Endothelial cell of umbilical vein (primary cell): ENCODE measurements around the gene AK5. TPM values are rescaled to one million over a fixed set of nuclear protein-coding genes. Genes with fewer than 3 reads are reported as not detected.
A peak's percentile ranks its signal among the peaks of the same experiment; 100 is the strongest.

Source experiments
- BruUV-seq: library from RNA; stranded (reverse); fragments of 400-500 nt; replicated peaks from 2 replicates; lab custom pipeline; 2021; lab: Mats Ljungman, UMichigan
- CTCF ChIA-PET: fragments of 300-600, 350-600 bp; sonication (Branson Sonifier 250); formaldehyde crosslinking; loops from one replicate; lab custom pipeline; 2021; ENCODE audit warnings: antibody characterized with exemption, inconsistent platforms; lab: Charles Lee
- POLR2A ChIA-PET: fragments of 300-600, 350-600 bp; sonication (Branson Sonifier 250); formaldehyde crosslinking; loops from one replicate; lab custom pipeline; 2021; ENCODE audit warnings: antibody characterized with exemption, inconsistent platforms; lab: Charles Lee
- DNase-seq: peaks from one replicate; pipeline ENCODE4 v3.0.0-alpha.2; 2011; ENCODE audit warnings: low read depth, low spot score
- FAIRE-seq: peaks from 2 replicates; lab custom pipeline; 2011; peaks lifted over from hg19 to GRCh38; lab: Jason Lieb, UNC
- H2AFZ ChIP-seq: 2 replicates; pipeline ENCODE4 v1.6.0; 2012; ENCODE audit warnings: low read depth, low read length, control low read depth, inconsistent platforms
- H3K27ac ChIP-seq: 2 replicates; pipeline ENCODE4 v1.5.1; 2011; ENCODE audit warnings: low read depth, mild to moderate bottlenecking, control low read depth, low read length, moderate library complexity; ENCODE audit not compliant: insufficient read depth
- H3K27me3 ChIP-seq, 2 experiments: 2 replicates each; pipeline versions ENCODE4 v1.6.0 to v1.6.1; 2011; ENCODE audit warnings: low read length in 2 of 2, mixed read lengths in 1 of 2; ENCODE audit not compliant: control insufficient read depth in 2 of 2, insufficient read depth in 2 of 2
- H3K36me3 ChIP-seq, 2 experiments: 2 replicates in 1 of 2; 3 replicates in 1 of 2; pipeline ENCODE4 v1.5.1; 2011; ENCODE audit warnings: low read length in 2 of 2, mild to moderate bottlenecking in 1 of 2, moderate library complexity in 1 of 2; ENCODE audit not compliant: control insufficient read depth in 2 of 2, insufficient read depth in 2 of 2; ENCODE audit errors: extremely low read depth in 1 of 2
- H3K4me1 ChIP-seq: 3 replicates; pipeline ENCODE4 v1.5.1; 2011; ENCODE audit warnings: mild to moderate bottlenecking, low read length; ENCODE audit not compliant: control insufficient read depth, insufficient read depth; ENCODE audit errors: extremely low read depth
- H3K4me2 ChIP-seq: 2 replicates; pipeline ENCODE4 v1.6.1; 2011; ENCODE audit warnings: low read length, control low read depth, mixed read lengths; ENCODE audit not compliant: insufficient read depth
- H3K4me3 ChIP-seq, 3 experiments: fragments of 200-600 bp in 1 of 3; sonication (generic), shearing (Covaris generic) in 1 of 3; replicated peaks in 1 of 3; 2 replicates each; pipeline ENCODE4 v1.5.1; 2011 to 2016; ENCODE audit warnings: control low read depth in 3 of 3, low read length in 3 of 3, mild to moderate bottlenecking in 2 of 3, inconsistent platforms in 1 of 3, low read depth in 1 of 3, moderate library complexity in 1 of 3; ENCODE audit not compliant: insufficient read depth in 1 of 3
- H3K79me2 ChIP-seq: 2 replicates; pipeline ENCODE4 v1.6.0; 2012; ENCODE audit warnings: low read length, inconsistent platforms; ENCODE audit not compliant: control insufficient read depth, insufficient read depth
- H3K9ac ChIP-seq: replicated peaks from 2 replicates; pipeline ENCODE3; 2011; ENCODE audit warnings: low read length, control low read depth; ENCODE audit not compliant: insufficient read depth; ENCODE audit errors: extremely low read depth
- H3K9me1 ChIP-seq: replicated peaks from 3 replicates; pipeline ENCODE4 v1.6.0; 2011; ENCODE audit warnings: mild to moderate bottlenecking, low read length; ENCODE audit not compliant: control insufficient read depth, insufficient read depth; ENCODE audit errors: extremely low read depth
- H3K9me3 ChIP-seq: replicated peaks from 2 replicates; pipeline ENCODE4 v1.5.1; 2012; ENCODE audit warnings: low read length, inconsistent platforms; ENCODE audit not compliant: control insufficient read depth, insufficient read depth
- H4K20me1 ChIP-seq: replicated peaks from 2 replicates; pipeline ENCODE3; 2011; ENCODE audit warnings: mild to moderate bottlenecking, low read length; ENCODE audit not compliant: control insufficient read depth, insufficient read depth; ENCODE audit errors: extremely low read depth
- EZH2 ChIP-seq: IDR thresholded peaks from 2 replicates; pipeline ENCODE4 v1.6.1; 2012; ENCODE audit warnings: borderline replicate concordance, low read depth, mild to moderate bottlenecking, moderate library complexity, low read length, inconsistent platforms; ENCODE audit not compliant: severe bottlenecking
- FOS ChIP-seq: IDR thresholded peaks from 2 replicates; pipeline ENCODE4 v1.6.1; 2011; ENCODE audit warnings: mild to moderate bottlenecking, low read length, moderate library complexity, borderline replicate concordance; ENCODE audit not compliant: insufficient read depth
- GATA2 ChIP-seq: IDR thresholded peaks from 2 replicates; pipeline ENCODE4 v1.7.0; 2011; ENCODE audit warnings: low read depth, mild to moderate bottlenecking, moderate library complexity, mixed read lengths, low read length; ENCODE audit not compliant: insufficient read length, insufficient read depth
- JUN ChIP-seq: IDR thresholded peaks from 2 replicates; pipeline ENCODE4 v1.6.1; 2011; ENCODE audit warnings: borderline replicate concordance, low read depth; ENCODE audit not compliant: insufficient read length, insufficient read depth
- MYC ChIP-seq: IDR thresholded peaks from one replicate; pipeline ENCODE4 v1.6.1; 2011; ENCODE audit warnings: mild to moderate bottlenecking, low read depth, low read length
- POLR2A ChIP-seq: IDR thresholded peaks from 2 replicates; pipeline ENCODE4 v1.6.1; 2012; ENCODE audit warnings: low read depth, mild to moderate bottlenecking, control low read depth, low read length
- POLR2AphosphoS5 ChIP-seq: IDR thresholded peaks from 2 replicates; pipeline ENCODE4 v1.6.1; 2012; ENCODE audit warnings: low read depth, mild to moderate bottlenecking, control low read depth, low read length, moderate library complexity; ENCODE audit not compliant: insufficient read depth
- dilution Hi-C: fragments of 300-500 bp; cut with MboI; formaldehyde crosslinking; loops from one replicate; pipeline ENCODE4 v1.15.0; 2019; ENCODE audit warnings: low sequenced_read_pairs; ENCODE audit not compliant: extremely low pct_ligation_motif_present
- intact Hi-C: fragments of 100-400 bp; cut with micrococcal nuclease; formaldehyde crosslinking; loops from one replicate; pipeline ENCODE4 v1.10.0; 2022
- polyA plus RNA-seq, 4 experiments: library from polyadenylated mRNA; depleted of rRNA in 3 of 4; stranded (reverse) in 3 of 4; unstranded in 1 of 4; fragments of >200 nt; gene quantifications; 2 replicates each; pipeline versions ENCODE4 v1.2.1 to v1.2.3, GENCODE V29; 2011 to 2012; ENCODE audit warnings: missing spikeins in 1 of 4
- total RNA-seq: library from RNA; stranded (reverse); gene quantifications from 2 replicates; pipeline ENCODE4 v1.2.3, GENCODE V29; 2021
- TF ChIP-seq, protein P1 (sequence below): IDR thresholded peaks from 2 replicates; pipeline ENCODE4 v1.6.1; 2011; ENCODE audit not compliant: insufficient read depth, insufficient read length
- TF ChIP-seq, protein P2 (sequence below), 2 donors: IDR thresholded peaks; 1 replicate in 1 of 2; 2 replicates in 1 of 2; pipeline ENCODE4 v1.5.1; 2011; ENCODE audit warnings: low read length in 2 of 2, mild to moderate bottlenecking in 2 of 2, moderate library complexity in 2 of 2, control low read depth in 1 of 2, inconsistent platforms in 1 of 2, low read depth in 1 of 2; ENCODE audit not compliant: insufficient read depth in 1 of 2; ENCODE audit errors: extremely low read depth in 1 of 2

The AK5 gene
- total and polyA plus RNA-seq, 2 donors (not counting 3 experiments of a cell fraction or from before 2014, with no cell fraction given), result 5.0 to 7.5 TPM

DNA sequence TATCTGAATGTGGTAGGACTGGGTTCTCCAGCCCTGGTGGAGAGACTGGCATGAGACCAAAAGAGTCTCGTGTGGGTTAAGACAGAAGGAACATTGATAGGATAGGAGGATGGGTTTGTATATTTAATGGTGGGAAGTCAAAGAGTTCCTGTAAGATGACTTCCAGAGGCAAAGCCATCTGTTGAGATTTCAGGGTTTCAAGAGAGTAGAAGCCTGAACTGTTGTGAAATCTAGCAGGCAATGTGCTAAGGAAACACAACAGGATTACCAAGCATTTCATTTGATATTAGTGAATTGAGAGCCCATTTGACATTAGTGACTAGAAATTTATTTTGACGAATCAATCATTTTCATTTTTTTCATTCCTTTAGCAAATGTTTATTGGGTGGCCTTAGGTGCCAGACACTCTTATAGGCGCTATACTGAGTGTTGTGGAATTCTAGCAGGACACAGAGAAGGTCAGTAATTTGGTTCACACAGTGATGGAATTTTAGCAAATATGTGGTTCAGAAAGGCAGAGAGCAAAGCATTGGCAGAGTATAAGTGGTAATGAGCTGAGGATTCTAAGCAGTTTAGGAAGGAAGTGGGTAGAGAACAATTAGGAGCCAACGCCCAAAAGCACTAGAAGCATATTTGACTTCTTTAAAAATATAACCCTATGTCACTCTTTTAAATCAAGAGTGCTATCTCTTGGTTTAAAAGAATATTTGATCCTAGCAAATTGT lies 149.3 kb downstream of the AK5 start:
- no peak for TF ChIP-seq MYC
- H3K9me3 ChIP-seq, result no peaks in the 10 kb centered on the region
- CTCF ChIA-PET, result interaction anchor here (0.6 kb wide), 1 partner anchor 10 kb away, joined by 3 read pairs; no protein-coding TSS in a partner anchor
- H2AFZ ChIP-seq, result peak overlapping the region; percentile 44
- POLR2A ChIA-PET, result no interaction called here
- H3K4me1 ChIP-seq, result no peaks in the 10 kb centered on the region
- intact Hi-C loops, result no loop called here
- no peaks in the 10 kb centered on the region for H3K9me1 ChIP-seq
- H4K20me1 ChIP-seq, result no peaks in the 10 kb centered on the region
- no peak for DNase-seq
- H3K36me3 ChIP-seq, result no peaks in the 10 kb centered on the region
- H3K4me2 ChIP-seq, result no peak overlapping the region
- no peaks in the 10 kb centered on the region for H3K79me2 ChIP-seq
- H3K27ac ChIP-seq, result no peak overlapping the region
- no peak overlapping the region for H3K4me3 ChIP-seq
- dilution Hi-C loops, result no loop called here
- H3K27me3 ChIP-seq, result no peaks in the 10 kb centered on the region
- no peak for FAIRE-seq
- no peak overlapping the region for H3K9ac ChIP-seq
- BruUV-seq, result no TSS peak

DNA sequence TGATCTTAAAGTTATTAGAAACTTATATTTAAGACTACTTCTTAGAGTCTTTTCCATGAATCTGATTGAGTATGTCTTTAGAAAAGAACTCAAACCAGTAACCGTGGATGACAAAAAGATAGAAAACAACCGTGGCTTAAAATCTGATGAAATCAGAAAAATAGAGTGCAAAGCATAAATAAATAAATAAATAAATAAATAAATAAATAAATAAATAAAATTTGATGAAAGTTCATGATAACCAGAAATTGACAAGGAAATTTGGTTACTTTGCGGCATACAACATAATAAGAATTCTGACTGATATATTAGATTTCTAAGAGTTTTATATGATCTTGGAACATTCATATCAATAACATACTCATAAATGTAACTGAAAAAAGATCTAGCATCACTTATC lies 152.1 kb downstream of the AK5 start:
- dilution Hi-C loops, result no loop called here
- Histone ChIP-seq H2AFZ (no peak overlapping the region), H3K27me3 (no peaks in the 10 kb centered on the region), H3K79me2 (no peaks in the 10 kb centered on the region), H3K9me3 (no peaks in the 10 kb centered on the region), H3K9me1 (no peaks in the 10 kb centered on the region), H3K4me2 (no peak overlapping the region), H3K9ac (no peak overlapping the region), H3K36me3 (no peaks in the 10 kb centered on the region), H3K27ac (no peak overlapping the region), H3K4me1 (peaks cover 3% of the 10 kb centered on the region), H3K4me3 (no peak overlapping the region), H4K20me1 (no peaks in the 10 kb centered on the region)
- FAIRE-seq (no peak), DNase-seq (no peak)
- ChIA-PET POLR2A (no interaction called here), CTCF (no interaction called here)
- BruUV-seq, result no TSS peak
- TF ChIP-seq, protein P1, sequence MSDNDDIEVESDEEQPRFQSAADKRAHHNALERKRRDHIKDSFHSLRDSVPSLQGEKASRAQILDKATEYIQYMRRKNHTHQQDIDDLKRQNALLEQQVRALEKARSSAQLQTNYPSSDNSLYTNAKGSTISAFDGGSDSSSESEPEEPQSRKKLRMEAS, result no peak
- TF ChIP-seq POLR2A, result no peak
- TF ChIP-seq, protein P2, sequence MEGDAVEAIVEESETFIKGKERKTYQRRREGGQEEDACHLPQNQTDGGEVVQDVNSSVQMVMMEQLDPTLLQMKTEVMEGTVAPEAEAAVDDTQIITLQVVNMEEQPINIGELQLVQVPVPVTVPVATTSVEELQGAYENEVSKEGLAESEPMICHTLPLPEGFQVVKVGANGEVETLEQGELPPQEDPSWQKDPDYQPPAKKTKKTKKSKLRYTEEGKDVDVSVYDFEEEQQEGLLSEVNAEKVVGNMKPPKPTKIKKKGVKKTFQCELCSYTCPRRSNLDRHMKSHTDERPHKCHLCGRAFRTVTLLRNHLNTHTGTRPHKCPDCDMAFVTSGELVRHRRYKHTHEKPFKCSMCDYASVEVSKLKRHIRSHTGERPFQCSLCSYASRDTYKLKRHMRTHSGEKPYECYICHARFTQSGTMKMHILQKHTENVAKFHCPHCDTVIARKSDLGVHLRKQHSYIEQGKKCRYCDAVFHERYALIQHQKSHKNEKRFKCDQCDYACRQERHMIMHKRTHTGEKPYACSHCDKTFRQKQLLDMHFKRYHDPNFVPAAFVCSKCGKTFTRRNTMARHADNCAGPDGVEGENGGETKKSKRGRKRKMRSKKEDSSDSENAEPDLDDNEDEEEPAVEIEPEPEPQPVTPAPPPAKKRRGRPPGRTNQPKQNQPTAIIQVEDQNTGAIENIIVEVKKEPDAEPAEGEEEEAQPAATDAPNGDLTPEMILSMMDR (IDR thresholded peaks at IDR 0.05; ENCODE audit: extremely low read depth in 1 of 2, insufficient read depth in 1 of 2, low read depth in 1 of 2, low read length in 2 of 2), result no peak
- TF ChIP-seq MYC, result no peak
- no peak for TF ChIP-seq EZH2
- no peak for TF ChIP-seq POLR2AphosphoS5
- TF ChIP-seq FOS, result no peak
- no peak for TF ChIP-seq JUN
- no peak for TF ChIP-seq GATA2
- intact Hi-C loops, result no loop called here
